ENCODE data around the gene HEMGN.
A peak's percentile ranks its signal among the peaks of the same experiment; 100 is the strongest.

Gene HEMGN, protein sequence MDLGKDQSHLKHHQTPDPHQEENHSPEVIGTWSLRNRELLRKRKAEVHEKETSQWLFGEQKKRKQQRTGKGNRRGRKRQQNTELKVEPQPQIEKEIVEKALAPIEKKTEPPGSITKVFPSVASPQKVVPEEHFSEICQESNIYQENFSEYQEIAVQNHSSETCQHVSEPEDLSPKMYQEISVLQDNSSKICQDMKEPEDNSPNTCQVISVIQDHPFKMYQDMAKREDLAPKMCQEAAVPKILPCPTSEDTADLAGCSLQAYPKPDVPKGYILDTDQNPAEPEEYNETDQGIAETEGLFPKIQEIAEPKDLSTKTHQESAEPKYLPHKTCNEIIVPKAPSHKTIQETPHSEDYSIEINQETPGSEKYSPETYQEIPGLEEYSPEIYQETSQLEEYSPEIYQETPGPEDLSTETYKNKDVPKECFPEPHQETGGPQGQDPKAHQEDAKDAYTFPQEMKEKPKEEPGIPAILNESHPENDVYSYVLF

DNA sequence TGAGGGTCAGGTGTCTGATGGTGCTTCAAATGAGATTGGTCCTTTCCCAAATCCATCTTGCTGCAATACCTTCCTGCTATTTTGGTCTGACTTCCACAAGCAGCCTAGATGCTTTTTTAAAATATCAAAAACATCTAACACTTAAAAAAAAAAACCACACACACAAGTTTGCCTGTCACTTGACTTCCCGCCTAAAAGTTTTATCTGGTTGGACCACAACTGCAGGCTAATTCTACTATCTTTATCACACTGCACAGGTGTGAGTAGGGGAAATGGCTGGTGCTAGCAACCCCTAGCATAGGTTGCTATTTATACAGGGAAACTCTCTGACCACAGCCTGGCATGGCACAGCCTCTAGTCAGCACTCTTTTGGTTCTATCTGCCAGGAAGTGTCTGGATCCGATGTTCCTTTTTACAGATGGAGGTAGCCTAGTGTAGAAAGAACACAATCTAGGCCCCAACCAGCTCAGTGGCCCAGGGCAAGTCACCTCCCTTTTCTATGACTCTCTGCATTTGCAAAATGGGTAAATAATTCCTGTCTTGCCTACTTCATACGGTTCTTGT, at the start of gene HEMGN:
TSS of gene HEMGN (minus strand) at position 92 of the 564 bp plus-strand sequence. CDS start at position 56, 36 bp downstream.
- Mint-ChIP-seq H3K9me3 (no peaks in the 10 kb centered on the region), H3K27ac (peak within 1 kb of the TSS; percentile 87), H3K27me3 (peaks cover 5% of the 10 kb centered on the region), H3K4me3 (peak within 1 kb of the TSS; percentile 8), H3K36me3 (peaks cover 2% of the 10 kb centered on the region), H3K4me1 (peaks cover 39% of the 10 kb centered on the region)
- CTCF ChIA-PET: interaction anchor here (0.9 to 1.9 kb wide), 3 partner anchors 14 to 107 kb away, joined by 3 to 5 read pairs (median 4); partner anchors contain the start of gene TRMO
- peak; percentile 57 for DNase-seq

DNA sequence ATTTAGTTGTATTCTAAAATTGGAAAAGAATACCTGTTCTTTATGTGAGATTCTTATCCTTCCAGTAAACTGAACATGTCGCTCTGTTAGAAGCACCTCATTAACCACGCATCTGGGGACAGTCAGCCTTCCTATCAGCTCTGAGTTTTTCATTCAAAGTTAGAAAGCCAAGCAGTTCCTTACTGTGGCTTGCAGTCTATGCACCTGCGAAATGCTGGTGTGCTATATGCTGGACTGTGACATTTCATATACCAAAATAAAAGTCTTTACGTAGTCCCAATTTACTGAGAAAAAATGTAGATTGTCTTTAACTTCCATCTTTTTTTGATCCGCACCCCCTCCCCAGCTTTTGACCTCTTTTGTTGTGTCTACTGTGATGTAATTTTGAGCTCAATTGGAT, 49.5 kb upstream of the HEMGN start:
- CTCF ChIA-PET: interaction anchor here (0.6 to 1.9 kb wide), 4 partner anchors 10 to 102 kb away, joined by 3 to 6 read pairs (median 4); no protein-coding TSS in a partner anchor
- DNase-seq: no peak
- peaks cover 70% of the 10 kb centered on the region for H3K4me1 Mint-ChIP-seq
- H3K9me3 Mint-ChIP-seq: no peaks in the 10 kb centered on the region
- H3K27me3 Mint-ChIP-seq: no peaks in the 10 kb centered on the region
- no peak overlapping the region for H3K4me3 Mint-ChIP-seq
- H3K27ac Mint-ChIP-seq: peak overlapping the region; percentile 68
- H3K36me3 Mint-ChIP-seq: peaks cover 29% of the 10 kb centered on the region

DNA sequence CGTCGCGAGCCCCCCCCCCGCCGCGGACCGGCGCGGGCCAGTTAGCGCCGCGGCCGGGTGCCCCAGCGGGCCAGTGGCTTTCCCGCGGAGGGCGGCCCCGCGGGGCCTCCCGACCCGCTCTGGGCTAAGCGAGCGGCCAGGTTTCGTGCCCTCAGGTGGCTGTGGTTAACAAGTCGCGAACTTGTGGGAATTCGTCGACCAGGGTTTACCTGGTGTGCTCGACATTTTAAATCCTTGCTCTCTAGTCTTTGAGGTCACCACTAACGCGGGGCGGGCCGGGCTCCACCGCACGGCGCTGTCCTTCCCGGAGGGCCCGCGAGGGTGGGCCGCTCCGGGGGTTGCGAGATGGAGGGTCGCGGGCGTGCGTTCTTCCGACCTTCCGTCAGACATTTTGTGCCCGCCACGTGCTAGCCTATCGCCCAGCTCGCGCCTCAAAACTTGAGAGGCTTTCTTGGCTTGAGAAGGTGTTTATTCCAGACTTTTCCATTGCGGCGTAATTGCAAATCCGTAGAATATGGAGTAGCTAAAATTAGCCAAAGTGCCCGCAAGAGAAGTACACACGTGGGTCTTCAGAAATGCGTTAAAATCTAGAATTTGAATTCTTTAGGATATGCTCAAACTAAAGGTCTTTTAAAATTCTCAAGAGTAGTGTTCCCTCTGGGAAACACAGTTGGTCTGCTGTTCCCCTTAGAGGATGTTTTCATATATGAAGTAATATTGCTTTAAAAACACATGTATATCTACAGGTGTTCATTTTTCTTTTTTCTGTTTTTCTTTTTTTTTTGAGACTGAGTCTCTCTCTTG, 47.3 kb upstream of the HEMGN start:
- Mint-ChIP-seq H3K4me3 (peak overlapping the region; percentile 80), H3K36me3 (peaks cover 22% of the 10 kb centered on the region), H3K4me1 (peaks cover 68% of the 10 kb centered on the region), H3K27me3 (no peaks in the 10 kb centered on the region), H3K27ac (peak overlapping the region; percentile 96), H3K9me3 (no peaks in the 10 kb centered on the region)
- CTCF ChIA-PET: interaction anchor here (1.2 to 6.4 kb wide), 2 partner anchors 63 kb away, joined by 3 to 46 read pairs; partner anchors contain the start of gene TRMO
- DNase-seq: peak; percentile 57

DNA sequence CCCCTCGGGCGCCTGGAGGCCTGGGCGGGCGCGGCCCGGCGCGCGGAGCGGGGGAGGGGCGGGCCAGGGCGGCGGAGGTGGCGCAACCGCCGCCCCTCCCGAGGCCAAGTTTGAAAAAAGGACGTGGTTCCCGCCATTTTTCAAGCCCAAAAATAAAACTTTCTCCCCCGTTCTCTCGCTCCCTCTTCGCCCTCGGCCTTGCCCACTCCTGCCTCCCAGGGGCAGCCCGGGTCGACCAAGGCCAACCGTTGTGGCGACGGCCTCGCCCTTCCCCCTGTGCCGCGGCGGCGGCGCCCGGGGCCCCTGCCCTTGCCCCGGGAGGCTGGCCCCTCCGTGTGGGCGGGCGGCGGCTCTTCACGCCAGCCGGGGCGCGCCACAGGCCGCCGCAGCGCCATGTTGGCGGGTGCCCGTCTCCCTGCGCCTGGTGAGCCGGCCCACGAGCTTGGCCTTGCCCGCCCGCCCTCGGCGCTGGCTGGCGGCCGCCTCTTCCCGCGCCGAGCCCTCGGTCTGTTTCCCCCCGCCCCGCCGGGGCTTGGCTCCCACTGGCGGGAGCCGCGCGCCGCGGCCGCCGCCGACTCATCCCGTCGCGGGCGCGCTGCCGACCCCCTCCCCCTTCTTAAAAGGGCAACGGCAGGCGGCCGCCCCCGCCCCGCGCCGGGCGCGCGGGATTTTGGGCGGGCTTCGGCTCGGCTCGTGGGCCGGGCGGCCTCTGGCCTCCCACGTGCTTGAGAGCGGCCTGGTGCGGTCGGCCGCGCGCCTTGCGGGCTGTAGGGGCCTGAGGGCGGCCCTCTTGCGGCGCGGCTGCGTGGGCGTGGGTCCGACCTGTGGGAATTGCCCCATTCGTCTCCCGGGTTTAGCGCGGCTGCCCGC, 46.5 kb upstream of the HEMGN start:
- CTCF ChIA-PET: interaction anchor here (1.0 to 6.4 kb wide), 3 partner anchors 22 to 62 kb away, joined by 3 to 46 read pairs (median 4); partner anchors contain the start of gene TRMO
- H3K4me1 Mint-ChIP-seq: peaks cover 67% of the 10 kb centered on the region
- peaks cover 18% of the 10 kb centered on the region for H3K36me3 Mint-ChIP-seq
- peak overlapping the region; percentile 85 for H3K27ac Mint-ChIP-seq
- H3K9me3 Mint-ChIP-seq: no peaks in the 10 kb centered on the region
- H3K4me3 Mint-ChIP-seq: peak overlapping the region; percentile 66
- peak; percentile 80 for DNase-seq
- H3K27me3 Mint-ChIP-seq: no peaks in the 10 kb centered on the region

DNA sequence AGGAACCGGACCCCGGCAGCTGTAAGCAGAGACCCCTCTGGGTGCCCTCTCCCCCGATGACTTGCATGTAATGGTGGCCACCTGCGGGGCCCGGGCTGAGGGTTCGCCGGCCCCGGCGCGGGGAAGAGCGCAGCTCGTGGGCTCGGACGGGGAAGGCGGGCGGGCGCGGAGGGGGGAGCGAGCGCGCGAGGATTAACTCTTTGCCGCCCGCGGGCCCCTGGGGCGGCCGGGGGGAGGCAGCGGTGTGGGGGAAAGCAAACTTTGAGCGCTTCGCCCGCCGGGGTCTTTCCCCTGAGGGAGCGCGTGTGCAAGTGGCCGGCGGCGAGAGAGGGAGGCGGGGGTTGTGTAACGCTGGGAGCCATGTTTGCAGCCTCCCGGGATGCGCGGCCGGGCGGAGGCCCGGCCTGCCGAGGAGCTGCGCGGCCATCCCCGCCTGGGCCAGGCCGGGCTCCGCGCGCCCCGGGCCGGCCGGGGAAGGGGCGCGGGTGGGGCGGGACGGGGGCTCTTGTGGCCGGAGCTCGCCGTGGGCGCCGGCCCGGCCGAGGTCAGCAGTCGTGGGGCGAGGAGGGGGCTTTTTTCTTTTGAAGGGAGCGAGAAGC, 45.7 kb upstream of the HEMGN start:
- peak; percentile 65 for DNase-seq
- H3K4me3 Mint-ChIP-seq: peak overlapping the region; percentile 85
- no peaks in the 10 kb centered on the region for H3K9me3 Mint-ChIP-seq
- H3K27me3 Mint-ChIP-seq: no peaks in the 10 kb centered on the region
- H3K36me3 Mint-ChIP-seq: peaks cover 13% of the 10 kb centered on the region
- H3K4me1 Mint-ChIP-seq: peaks cover 61% of the 10 kb centered on the region
- CTCF ChIA-PET: interaction anchor here (1.0 to 6.4 kb wide), 3 partner anchors 22 to 61 kb away, joined by 3 to 46 read pairs (median 4); partner anchors contain the start of gene TRMO
- peak overlapping the region; percentile 95 for H3K27ac Mint-ChIP-seq

DNA sequence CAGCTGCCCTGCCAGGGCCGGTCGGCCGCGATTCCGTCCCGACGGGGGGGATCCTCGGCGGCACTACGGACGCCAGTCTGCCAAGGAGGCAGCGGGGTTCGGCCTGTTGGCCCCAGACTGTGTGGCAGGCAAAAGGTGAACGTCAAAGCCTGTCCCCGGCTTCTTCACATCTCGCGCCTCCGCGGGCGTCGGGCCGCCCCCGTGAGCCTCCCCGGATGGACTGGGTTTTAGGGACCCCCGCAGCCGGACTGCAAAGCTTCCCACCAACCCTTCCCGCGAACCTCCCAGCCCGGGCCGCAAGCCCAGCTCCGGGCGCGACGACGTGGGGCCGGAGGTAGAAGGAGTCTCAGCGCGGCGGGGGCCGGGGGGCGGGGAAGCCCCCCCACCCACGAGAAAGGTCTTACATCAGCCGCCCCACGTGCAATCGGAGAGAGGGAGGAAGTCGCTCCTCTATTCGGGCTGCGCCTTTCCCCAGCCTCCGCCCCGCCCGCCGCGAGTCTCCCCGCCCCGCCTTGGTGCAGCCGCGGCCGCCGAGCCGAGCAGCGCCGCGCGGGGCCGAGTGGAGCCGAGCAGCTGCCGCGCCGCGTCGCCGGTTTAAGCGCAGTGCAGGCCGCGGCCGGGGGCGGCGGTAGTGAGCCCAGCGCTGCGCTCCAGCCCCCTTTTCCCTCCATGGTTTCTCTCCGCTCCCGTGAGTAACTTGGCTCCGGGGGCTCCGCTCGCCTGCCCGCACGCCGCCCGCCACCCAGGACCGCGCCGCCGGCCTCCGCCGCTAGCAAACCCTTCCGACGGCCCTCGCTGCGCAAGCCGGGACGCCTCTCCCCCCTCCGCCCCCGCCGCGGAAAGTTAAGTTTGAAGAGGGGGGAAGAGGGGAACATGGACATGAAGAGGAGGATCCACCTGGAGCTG, 45.0 kb upstream of the HEMGN start, which contains the start of gene ANP32B:
TSS of gene ANP32B (plus strand) at position 659 of the 906 bp plus-strand sequence. CDS start at position 874, 215 bp downstream.
- peak within 1 kb of the TSS; percentile 95 for H3K27ac Mint-ChIP-seq
- peak; percentile 96 for DNase-seq
- peaks cover 13% of the 10 kb centered on the region for H3K36me3 Mint-ChIP-seq
- no peaks in the 10 kb centered on the region for H3K27me3 Mint-ChIP-seq
- no peaks in the 10 kb centered on the region for H3K9me3 Mint-ChIP-seq
- CTCF ChIA-PET: interaction anchor here (0.9 to 6.4 kb wide), 7 partner anchors 10 to 61 kb away, joined by 3 to 46 read pairs (median 4); partner anchors contain the start of gene TRMO
- peaks cover 55% of the 10 kb centered on the region for H3K4me1 Mint-ChIP-seq
- H3K4me3 Mint-ChIP-seq: peak within 1 kb of the TSS; percentile 85

DNA sequence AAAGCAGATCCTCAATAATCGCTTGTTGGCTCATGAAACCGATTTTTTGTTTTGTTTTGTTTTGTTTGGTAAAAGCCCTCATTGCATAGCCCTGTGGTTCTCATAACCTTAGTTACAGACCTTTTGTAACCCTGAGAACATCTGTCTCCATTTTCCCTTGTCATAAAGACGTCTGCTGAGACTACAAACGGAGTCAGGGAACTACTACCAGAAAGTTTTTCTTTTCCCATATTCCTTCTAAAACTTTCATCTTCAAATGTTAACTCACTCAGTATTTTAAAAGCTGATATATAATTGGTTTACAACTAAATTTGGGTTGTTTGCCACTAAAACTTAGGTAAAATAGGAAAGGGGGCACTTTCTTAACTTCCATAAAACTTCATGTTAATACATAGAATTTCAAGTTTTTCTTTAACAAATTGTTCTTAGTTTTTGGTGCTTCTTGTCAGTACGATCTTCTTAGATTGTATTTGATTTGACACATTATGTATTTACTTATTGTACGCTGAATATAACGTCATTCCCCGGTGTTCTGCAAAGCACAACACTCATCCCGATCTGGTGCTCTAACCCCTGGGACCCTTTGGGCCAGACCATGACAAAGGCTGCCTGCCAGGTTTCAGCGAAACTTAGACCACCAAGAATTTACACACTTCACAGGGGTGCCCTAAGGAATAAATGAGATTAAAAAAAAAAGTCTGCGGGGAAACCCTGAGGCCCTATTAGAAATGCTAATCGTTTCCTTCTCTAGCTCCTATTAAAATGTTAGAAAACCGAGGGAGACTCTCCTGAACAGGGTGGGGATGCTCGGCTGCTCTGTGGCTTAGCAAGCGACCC, 44.1 kb upstream of the HEMGN start:
- H3K4me1 Mint-ChIP-seq: peaks cover 47% of the 10 kb centered on the region
- H3K4me3 Mint-ChIP-seq: peak overlapping the region; percentile 85
- H3K27me3 Mint-ChIP-seq: no peaks in the 10 kb centered on the region
- CTCF ChIA-PET: interaction anchor here (0.6 to 6.4 kb wide), 8 partner anchors 9 to 92 kb away, joined by 3 to 46 read pairs (median 3); partner anchors contain the start of gene TRMO
- H3K27ac Mint-ChIP-seq: peak overlapping the region; percentile 95
- peaks cover 11% of the 10 kb centered on the region for H3K36me3 Mint-ChIP-seq
- no peak for DNase-seq
- H3K9me3 Mint-ChIP-seq: no peaks in the 10 kb centered on the region

DNA sequence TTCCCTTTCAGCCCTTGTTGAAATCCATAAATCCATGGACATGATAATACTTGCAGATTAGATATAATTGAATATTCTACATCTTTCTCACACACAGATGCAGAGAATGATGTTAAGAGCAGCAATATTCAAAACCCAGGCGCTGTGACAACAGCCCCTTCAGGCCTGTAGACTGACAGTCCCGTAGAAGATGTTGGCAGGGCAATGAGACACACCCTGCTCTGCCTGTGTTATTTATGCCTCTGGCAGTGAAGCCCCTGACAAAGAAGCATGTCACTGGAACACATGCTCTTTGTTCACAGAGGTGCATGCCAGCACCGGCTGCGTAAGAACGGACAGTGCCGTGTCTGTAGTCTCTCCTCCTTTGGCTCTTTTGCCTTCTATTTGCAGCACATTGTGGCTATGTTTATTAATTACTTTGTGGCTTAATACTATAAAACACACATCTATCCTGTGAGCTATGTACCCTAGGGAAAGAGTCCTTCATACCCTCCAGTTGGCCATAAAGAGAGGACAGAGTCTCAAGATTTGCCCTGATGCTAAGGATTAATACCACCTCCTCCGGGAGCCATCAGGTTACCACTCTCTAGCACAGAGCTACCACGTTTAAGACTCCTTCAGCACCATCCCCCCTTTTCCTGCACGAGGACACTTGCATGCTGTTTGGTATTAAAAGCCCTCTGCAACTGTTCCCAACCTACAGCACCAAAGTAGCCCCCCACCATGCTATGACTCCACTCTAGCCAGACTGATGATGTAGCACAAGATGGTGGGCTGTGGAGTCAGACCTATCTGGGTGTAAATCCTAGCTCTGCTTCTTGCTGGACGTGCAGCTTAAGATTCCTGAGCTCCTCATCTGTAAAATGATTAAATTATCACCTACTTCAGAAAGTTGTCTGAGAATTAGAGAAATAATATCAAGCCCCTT, 43.2 kb upstream of the HEMGN start:
- no peaks in the 10 kb centered on the region for H3K27me3 Mint-ChIP-seq
- peaks cover 38% of the 10 kb centered on the region for H3K4me1 Mint-ChIP-seq
- no peak for DNase-seq
- H3K36me3 Mint-ChIP-seq: peaks cover 5% of the 10 kb centered on the region
- CTCF ChIA-PET: interaction anchor here (0.6 to 6.4 kb wide), 4 partner anchors 16 to 59 kb away, joined by 3 to 46 read pairs (median 4); partner anchors contain the start of gene TRMO
- H3K27ac Mint-ChIP-seq: no peak overlapping the region
- peak overlapping the region; percentile 85 for H3K4me3 Mint-ChIP-seq
- no peaks in the 10 kb centered on the region for H3K9me3 Mint-ChIP-seq

DNA sequence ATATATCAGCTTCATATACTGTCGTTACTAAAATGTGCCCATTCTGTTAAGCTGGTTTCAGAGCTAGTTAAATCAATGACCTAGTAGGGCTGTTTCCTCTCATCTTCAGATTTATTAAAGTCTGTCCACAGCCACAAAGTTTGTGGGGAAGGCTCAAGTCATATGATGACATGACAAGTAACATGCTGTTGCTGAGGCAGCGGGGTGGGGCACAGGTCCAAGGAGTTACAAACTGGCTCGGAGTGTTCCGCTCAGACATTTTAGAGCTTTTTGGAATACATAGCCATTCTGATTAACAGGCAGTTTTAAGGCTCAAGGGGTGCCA, 42.5 kb upstream of the HEMGN start:
- peaks cover 2% of the 10 kb centered on the region for H3K36me3 Mint-ChIP-seq
- no peak overlapping the region for H3K4me3 Mint-ChIP-seq
- no peak overlapping the region for H3K27ac Mint-ChIP-seq
- no peaks in the 10 kb centered on the region for H3K27me3 Mint-ChIP-seq
- peaks cover 30% of the 10 kb centered on the region for H3K4me1 Mint-ChIP-seq
- CTCF ChIA-PET: interaction anchor here (1.4 to 6.4 kb wide), 2 partner anchors 25 to 58 kb away, joined by 3 to 46 read pairs; partner anchors contain the start of gene TRMO
- no peaks in the 10 kb centered on the region for H3K9me3 Mint-ChIP-seq
- DNase-seq: no peak

DNA sequence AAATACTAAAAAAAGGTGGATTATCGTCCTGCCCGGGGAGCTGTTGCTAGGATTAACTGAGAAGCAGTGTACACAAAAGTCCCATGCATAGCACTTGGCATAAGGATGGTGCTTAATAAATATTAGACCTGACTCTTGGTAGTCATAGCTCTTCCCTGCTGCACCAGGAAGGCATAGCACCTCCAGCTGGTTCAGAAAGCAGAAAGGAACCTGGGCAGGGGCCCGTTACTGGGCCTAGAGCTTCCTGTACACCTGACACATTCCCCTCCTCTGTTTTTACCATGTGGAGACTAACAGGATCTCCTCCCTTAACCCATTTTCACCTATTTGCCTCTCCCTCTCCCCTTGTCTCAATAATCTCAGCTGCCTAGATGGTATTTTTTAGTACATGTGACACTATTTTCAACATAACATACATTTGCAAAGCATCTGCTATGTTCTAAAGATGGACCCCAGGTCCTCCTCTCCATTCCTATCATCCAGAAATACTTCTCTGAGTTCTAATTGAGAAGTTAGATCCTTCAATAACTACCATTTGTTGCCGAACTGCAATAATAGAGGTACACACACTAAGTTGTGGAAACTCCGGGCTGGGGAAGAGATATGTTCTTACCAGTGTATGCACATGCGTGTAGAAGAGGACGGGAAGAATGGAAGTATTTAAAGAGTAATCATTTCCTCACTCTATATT, 42.0 kb upstream of the HEMGN start:
- Mint-ChIP-seq H3K4me1 (peaks cover 28% of the 10 kb centered on the region), H3K9me3 (peaks cover 3% of the 10 kb centered on the region), H3K27me3 (peaks cover 4% of the 10 kb centered on the region), H3K36me3 (peaks cover 2% of the 10 kb centered on the region), H3K27ac (no peak overlapping the region), H3K4me3 (no peak overlapping the region)
- CTCF ChIA-PET: interaction anchor here (1.4 to 6.4 kb wide), 2 partner anchors 25 to 58 kb away, joined by 3 to 46 read pairs; partner anchors contain the start of gene TRMO
- DNase-seq: no peak
